ENCODE measurements around the gene NEURL1.

NEURL1 gene

GRCh38 chr10:103556383-103557007, 63.0 kb downstream of the NEURL1 start:
- H3K27ac ChIP-seq, result no peak overlapping the region
- no peak for TF ChIP-seq ZFX (IDR thresholded peaks at IDR 0.05)

- TF ChIP-seq ZFX (IDR thresholded peaks at IDR 0.05) (no peak), CTCF (conservative IDR thresholded peaks at IDR 0.05) (no peak)
These were observed 64.0 kb downstream of the NEURL1 start for GRCh38 chr10:103557455-103557854.

GRCh38 chr10:103558911-103559310, 65.4 kb downstream of the NEURL1 start:
- TF ChIP-seq ZFX (IDR thresholded peaks at IDR 0.05), result no peak
- H3K27ac ChIP-seq, result no peak overlapping the region

More at GRCh38 chr10:103557455-103557854, 64.0 kb downstream of the NEURL1 start:
- no peak overlapping the region for H3K27ac ChIP-seq

GRCh38 chr10:103559776-103560175, 66.3 kb downstream of the NEURL1 start:
- no peak overlapping the region for H3K27ac ChIP-seq
- no peak for TF ChIP-seq CTCF (conservative IDR thresholded peaks at IDR 0.05)
- TF ChIP-seq ZFX (IDR thresholded peaks at IDR 0.05), result no peak

- TF ChIP-seq CTCF (conservative IDR thresholded peaks at IDR 0.05) (no peak), ZFX (IDR thresholded peaks at IDR 0.05) (no peak)
- no peak overlapping the region for H3K27ac ChIP-seq
These were observed 67.4 kb downstream of the NEURL1 start for GRCh38 chr10:103560886-103561285.

GRCh38 chr10:103562383-103562782, 68.9 kb downstream of the NEURL1 start:
- H3K27ac ChIP-seq, result no peak overlapping the region
- TF ChIP-seq ZFX (IDR thresholded peaks at IDR 0.05), result no peak
- no peak for TF ChIP-seq CTCF (conservative IDR thresholded peaks at IDR 0.05)

- TF ChIP-seq ZFX (IDR thresholded peaks at IDR 0.05) (no peak), CTCF (conservative IDR thresholded peaks at IDR 0.05) (no peak)
- no peak overlapping the region for H3K27ac ChIP-seq
These were observed 70.0 kb downstream of the NEURL1 start for GRCh38 chr10:103563231-103564115.

- no peak for TF ChIP-seq CTCF (conservative IDR thresholded peaks at IDR 0.05)
- no peak for TF ChIP-seq ZFX (IDR thresholded peaks at IDR 0.05)
These were observed 70.6 kb downstream of the NEURL1 start for GRCh38 chr10:103564116-103564501.

More at GRCh38 chr10:103564116-103564501, 70.6 kb downstream of the NEURL1 start:
- no peak overlapping the region for H3K27ac ChIP-seq

Measured in C4-2B (cell line).